HG03139 (cell line): ENCODE results near the gene CTAG1A.
A peak's percentile ranks its signal among the peaks of the same experiment; 100 is the strongest.
"Not testable (repeated sequence)": the region's sequence is repeated elsewhere in the genome, so short reads cannot be mapped to it uniquely, and the experiment has no call there.

Experiments
- ATAC-seq: cut with Tn5 transposase; IDR thresholded peaks from one replicate; pipeline ENCODE4 v1.9.1; 2021; ENCODE audit not compliant: unreplicated experiment

CTAG1A gene

DNA sequence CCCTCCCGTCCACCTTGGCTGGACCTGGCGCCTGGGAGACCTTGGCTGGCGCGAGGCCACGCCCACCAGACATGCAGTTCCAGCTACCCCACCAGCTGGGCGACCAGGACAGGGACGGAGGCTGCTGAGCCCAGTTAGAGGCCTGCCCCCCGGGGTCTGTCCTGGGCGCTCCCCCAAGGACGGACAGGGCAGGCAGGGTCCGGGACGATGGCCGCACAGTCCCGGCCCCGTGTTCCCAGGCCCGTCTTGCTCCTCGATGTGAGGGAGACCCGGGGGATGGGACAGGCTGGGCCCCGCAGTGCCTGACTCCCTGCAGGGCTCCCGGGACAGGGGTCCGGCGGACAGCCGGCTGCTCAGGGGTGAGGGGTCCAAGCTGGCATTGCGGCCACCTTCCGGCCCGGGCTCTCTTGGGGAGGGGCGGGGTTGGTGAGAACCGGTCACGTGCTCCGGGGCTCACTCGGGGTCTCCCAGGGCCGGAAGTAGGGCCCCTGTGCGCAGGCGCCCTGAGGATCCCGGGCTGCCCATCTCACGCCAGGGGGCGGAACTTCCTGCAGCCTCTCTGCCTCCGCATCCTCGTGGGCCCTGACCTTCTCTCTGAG, at the start of gene CTAG1A:
TSS of gene CTAG1A (plus strand) at position 549 of the 599 bp plus-strand sequence. CDS start 74 bp downstream, outside the sequence.
- ATAC-seq, result not testable (repeated sequence)

DNA sequence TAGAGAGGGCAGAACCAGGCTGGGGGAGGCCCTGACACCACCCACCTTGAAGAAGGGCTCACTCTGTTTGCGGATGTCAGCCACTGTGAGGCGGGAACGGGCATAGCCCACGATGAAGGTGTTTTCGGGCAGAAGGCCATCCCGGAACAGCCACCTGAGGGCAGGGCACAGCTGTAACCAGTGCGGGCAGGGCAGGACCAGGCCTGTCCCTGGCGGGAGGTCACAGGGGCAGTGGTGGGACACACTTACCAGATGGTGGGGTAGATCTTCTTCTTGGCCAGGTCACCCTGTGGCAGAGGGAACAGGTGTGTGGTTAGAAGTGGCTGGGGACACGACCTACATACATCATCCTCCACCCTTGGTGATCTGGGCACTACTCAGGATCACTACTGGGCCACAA, 49.0 kb upstream of the CTAG1A start:
- no peak for ATAC-seq

DNA sequence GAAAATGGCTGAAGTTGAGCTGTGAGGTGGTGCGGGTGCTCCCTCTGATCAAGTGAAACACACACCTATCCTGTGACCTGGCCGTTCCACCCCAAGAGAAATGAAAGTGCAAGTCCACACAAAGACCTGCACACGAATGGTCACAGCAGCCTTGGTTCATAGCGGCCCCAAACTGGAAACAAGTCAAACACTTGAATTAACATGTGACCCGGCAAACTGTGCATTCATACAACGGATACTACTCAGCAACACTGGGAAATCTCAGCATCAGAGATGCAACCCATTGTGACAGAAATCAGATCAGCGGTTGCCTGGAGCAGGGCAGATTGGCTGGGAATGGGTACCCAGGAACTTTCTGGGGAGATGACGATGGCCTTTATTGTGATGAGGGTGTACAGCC, 45.9 kb upstream of the CTAG1A start:
- ATAC-seq, result no peak

DNA sequence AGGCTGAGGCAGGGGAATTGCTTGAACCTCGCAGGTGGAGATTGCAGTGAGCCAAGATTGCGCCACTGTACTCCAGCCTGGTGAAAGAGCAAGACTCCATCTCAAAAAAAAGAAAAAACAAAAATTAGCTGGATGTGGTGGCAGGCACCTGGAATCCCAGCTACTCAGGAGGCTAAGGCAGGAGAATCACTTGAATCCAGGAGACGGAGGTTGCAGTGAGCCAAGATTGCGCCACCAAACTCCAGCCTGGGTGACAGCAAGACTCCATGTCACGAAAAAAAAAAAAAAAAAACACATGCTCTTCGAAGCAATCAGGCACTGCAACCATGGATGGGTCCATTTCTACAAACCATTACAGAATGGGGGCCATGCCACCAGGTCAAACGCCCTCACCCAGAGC, 44.6 kb upstream of the CTAG1A start:
- ATAC-seq, result not testable (repeated sequence)

DNA sequence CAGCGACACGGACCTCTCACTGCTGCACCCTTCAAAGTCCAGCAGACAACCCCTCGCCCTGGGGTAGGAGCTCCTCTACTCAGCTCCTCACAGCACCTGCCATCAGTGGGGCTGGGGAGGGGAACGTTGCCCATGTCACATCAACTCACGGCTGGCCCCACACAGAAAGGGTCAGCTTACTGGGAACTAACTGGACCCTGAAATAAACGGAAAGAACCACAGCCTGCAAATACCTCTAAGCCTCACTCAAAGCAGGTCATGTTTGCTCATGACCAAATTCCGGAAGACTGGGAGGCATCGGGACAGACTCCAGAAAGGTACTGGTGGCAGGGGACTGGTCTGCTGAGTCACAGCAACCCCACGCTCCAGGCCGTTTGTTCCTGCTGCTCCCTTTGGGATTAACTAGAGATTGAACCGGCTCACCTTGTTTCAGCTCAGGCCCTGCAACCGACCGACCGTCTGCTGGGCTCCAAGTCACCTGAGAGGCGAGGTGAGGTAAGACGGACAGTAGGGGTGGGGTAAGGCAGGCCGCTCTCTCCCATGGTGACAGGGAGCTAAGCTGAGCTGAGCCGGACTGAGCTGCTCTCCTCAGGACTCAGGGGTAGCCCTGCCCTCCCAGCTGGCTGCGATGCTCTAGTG, 43.9 kb upstream of the CTAG1A start:
- ATAC-seq, result no peak

DNA sequence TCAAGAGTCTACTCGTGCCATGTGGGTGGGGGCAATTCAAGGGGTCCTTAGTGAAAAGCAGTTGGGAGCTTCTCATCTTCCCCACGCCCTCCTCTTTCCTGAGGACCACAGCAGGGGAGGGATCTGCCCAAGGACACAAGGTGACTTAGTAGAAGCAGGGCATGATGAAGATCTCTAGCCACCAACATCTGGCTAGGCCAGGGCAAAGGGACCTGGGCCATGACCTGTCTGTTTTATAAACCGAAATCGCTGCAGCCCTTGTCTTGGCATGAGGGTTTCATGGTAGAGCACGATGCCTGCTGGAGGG, 43.4 kb upstream of the CTAG1A start:
- no peak for ATAC-seq

DNA sequence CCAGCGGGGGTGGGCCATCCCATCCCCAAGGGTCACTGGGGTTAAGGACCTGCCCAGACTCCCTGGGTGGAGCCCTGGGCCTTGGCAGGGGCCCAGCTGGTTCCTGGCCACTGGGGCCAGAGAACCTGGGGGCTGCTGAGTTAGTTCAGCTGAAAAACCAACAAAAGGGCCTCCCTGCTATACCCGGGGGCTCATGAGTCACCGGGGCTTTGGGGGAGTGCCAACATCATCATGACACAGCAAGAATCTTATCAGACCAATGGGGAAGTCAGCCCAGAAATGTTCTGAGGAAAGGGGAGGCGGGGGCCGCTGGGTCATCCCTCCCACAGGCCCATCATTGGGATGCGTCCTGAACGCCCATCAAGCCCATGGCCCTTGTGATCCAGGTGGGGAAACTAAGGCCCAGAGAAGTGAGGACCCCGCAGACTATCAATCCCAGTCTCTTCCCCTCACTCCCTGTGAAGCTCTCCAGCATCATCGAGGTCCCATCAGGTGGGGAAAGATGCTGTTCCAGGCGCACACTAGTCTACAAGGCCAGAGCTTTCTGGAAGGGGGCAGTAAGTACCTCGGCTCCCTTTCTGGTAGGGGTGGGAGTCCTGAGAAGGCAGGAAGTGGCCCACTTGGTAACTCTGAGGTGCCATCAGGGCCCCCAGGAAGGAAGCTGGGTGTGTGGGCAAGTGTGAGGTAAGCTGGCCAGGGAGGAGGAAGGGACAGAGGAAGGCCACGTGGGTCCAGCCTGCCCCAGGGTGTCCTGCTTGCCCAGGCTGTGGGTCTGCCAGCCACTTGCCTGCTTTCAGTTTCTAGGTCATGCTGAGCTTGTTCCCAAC, 42.8 kb upstream of the CTAG1A start:
- no peak for ATAC-seq

DNA sequence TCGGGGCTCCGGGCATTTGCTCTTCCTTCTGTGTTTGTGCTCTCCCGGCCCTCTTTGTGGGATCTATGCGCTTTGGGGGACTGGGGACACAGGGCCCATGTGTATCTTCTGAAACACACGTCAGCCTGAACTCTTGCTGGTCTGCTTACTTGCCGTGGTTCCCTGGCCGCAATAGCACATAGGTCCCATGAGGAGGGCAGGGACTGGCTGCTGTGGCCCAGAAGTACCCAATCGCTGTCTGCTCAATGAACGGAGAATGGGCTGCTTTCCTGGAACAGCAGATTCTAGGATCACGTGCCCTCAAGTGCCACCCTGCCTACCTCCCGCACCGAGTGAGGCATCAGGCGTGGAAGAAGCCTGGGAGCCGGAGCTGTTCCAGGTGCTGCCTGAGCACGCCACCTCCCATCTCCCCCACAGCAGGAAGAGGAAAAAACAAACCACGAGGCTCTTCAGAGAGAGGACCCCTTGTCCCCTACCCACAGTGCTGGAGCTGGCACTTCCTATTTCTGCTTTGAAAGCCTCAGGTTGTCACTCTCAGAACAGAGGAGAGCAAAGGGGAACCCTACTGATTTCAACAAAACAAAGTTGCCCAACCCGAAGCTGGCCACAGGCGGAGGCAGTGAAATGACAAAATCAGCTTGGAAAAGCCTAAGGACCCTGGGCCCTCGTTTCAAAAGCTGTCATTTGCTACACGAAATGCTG, 42.1 kb upstream of the CTAG1A start:
- no peak for ATAC-seq

DNA sequence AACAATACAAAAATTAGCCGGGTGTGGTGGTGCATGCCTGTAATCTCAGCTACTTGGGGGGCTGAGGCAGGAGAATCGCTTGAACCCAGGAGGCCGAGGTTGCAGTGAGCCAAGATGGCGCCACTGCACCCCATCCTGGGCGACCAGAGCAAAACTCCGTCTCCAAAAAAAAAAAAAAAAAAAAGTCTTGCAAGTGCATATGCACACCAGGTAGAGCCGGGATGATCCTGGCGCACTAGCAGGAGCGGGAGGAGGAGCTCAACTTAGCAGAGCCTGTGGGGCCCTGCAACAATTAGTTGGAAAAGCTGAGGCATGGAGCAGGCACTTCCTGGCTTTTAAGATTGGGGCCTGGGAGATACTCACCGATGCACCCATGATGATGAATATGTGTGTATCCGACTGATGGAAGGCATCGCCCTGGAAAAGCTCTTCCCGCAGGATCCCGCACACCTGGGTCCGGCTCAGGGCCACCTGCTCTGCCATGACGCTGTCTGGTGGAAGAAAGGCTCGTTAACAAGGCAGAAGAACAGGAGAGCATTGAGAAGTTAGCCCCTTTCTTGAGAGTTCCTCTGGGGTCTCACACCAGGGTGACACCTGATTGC, 39.2 kb upstream of the CTAG1A start:
- no peak for ATAC-seq

DNA sequence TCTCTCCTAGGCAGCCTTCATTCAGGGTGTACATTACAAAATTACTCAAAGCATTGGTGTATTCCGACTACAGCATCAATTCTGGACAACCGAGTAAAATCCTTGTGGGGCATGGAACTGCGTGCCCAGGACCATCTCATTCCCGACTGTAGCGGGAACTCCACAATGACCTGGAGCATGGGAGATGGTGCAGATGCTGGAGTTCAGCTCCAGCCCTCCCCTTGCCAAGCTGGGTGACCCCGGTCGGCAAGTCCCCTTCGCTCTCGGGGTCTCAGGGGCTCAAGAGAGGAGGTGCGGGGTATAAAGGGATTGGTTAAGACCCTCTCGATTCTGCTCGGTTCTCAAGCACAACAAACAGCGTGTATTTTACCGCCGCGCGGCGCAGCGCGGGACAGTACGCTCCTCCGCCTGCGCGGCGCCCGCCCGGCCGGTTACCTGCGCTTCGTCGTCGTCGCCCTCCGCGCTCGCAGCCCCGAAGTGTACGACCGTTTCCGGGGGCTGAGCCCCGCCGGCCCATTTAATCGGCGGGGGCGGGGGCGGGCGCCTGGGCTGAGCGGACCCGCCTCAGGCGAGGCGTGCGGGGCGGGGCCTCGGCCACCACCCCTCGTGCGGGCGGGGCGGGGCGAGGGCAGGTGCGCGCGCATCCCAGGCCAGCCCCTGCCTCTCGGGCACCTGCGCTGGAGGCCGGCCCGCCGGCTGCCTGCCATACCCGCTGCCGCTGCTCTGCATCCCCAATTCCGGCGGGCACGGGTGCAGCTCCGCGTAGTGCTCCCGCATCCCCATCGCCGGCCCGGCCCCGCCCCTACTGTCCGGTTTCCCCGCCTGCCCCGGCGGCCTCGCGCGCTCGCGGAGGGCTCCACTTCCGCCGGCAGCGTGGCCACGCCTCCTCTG, 38.3 kb upstream of the CTAG1A start, which contains the start of gene G6PD:
TSS of gene G6PD (minus strand) at position 493 of the 891 bp plus-strand sequence. CDS start 691 bp downstream, outside the sequence.
- peak; percentile 35 for ATAC-seq

DNA sequence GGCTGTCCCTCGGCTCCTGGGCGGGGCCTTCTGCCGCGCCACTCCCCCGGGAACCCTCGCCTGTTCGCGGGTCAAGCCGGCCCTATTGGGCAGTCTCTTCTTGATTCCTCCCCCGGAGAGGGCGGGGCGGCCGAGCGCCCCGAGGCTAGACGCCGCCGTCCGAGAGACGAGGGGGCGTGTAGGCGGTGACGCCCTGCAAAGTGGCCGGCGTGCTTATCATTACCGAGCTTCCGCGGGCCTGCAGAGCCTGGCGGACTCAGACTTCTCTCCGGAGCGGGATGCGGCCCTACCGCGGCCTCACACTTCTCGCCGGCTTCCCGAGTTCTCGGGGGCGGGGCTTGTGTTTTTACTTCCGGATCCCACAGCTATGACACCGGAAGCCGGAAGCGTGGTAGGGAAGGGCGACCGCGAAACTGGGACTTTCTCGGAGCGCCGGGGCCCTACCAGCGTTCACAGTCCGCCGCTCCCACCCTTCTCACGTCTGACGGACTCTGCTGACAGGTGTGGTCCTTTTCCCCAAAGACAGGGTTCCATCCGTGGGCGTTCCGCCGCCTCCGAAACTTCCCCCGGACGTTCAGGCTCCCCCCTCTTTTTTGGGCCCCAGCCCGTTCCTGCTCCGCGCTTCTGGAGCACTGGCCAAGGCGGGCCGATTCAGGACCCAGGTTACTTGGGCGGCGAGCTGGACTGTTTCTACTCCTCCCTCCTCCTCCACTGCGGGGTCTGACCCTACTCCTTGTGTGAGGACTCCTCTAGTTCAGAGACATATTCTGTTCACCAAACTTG, 37.5 kb upstream of the CTAG1A start, which contains the start of gene IKBKG:
TSS of gene IKBKG (plus strand) at position 376 of the 783 bp plus-strand sequence. CDS start 4,383 bp downstream, outside the sequence.
- ATAC-seq, result peak; percentile 68

DNA sequence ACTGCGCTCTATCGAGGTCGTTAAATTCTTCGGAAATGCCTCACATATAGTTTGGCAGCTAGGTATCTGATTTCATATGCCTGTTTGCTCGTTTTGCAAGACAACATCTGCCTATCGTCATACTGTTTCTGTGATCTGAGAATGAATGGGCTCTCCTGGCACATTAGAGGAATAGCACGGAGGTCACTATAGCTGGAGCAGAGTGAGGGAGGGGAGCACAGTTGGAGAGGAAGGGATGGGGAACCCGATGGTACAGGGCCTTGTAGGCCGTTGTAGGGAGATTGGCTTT, 37.0 kb upstream of the CTAG1A start:
- ATAC-seq, result no peak

DNA sequence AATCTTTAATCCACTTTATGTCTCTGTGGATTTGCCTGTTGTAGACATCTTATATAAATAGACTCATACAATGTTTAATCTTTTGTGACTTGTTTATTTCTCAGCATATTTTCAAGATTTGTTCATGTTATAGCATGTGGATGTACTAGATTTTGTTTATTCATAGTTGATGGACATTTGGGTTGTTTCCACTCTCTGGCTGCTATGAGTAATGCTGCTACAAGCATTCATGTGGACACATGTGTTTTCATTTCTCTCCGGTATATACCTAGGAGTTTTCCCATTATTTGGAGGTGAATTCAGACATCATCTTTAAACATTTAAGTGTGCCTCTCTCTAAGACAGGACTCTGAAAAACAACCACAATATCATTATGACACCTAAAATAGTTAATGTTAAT, 35.2 kb upstream of the CTAG1A start:
- ATAC-seq, result no peak

DNA sequence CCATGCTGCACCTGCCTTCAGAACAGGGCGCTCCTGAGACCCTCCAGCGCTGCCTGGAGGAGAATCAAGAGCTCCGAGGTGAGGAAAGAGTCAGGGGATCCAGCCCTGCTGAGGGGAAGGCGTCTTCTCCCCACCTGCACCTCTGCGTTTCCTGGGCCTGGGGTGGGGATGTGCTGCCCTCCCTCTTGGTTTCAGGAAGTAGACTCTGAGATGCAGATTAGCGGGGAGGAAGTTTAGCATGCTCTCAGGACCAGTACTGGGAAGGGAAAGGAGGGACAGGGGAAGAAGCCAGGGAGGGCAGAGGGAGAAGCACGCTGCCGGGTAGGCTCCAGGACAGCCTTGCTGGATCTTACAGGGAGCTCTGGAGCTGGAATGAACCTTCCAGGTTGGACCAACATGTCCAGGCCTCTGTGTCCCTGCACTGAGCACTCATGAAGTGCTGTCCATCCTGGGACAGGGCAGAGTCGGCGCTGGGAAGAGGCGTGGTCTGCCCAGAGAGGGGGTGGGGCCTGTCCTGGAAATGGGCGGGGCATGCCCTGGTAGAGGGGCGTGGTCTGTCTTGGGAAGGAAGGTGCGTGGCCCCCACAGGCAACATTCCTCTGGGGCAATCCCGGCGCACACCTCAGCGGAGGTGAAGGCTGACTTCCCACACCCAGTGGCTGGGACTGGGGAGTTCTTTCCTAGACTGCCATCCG, 32.7 kb upstream of the CTAG1A start:
- ATAC-seq, result not testable (repeated sequence)

DNA sequence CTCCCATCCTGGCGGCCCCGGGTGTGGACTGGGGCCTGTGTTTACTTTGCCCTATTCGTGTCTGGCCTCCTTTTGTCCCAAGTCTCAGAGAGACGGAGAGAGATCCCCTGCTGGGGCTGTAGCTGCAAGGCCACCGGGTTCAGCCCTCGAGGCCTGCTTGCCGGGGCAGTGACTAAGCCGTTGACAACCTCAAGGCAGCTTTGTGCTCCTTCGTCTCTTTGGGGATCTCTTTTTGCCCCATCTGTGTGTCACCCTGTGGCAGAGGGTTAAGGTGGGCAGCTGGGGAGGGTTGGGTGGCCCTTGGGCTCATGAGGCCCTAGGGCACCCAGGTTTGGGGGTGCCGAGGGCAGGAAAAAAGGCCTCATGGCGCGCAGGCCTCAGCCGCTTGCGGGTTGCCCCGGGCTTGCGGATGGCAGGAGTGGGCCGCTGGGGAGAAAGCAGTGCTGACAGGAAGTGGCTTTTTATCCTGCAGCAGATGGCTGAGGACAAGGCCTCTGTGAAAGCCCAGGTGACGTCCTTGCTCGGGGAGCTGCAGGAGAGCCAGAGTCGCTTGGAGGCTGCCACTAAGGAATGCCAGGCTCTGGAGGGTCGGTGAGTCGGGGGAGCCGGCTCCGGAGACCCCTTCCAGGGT, 26.8 kb upstream of the CTAG1A start:
- ATAC-seq, result not testable (repeated sequence)

DNA sequence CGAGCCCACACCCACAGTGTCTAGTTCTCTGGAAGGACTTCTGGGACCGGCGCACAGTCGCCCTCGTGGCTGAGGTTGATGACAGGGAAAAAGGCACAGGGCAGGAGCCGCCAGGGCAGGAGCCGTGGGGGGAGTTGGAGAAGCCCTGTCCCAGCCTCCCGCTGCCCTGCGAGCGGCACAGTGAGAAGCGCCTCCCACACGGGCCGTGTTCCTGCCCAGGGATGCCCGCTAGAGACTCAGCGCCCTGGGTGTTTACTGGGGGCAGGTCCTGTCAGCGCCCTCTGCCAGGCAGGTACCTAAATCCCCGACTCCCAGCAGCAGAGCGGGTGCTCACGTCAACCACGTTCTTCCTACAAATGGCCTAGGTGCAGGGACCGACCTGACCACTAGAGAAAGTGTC, 26.0 kb upstream of the CTAG1A start:
- not testable (repeated sequence) for ATAC-seq

DNA sequence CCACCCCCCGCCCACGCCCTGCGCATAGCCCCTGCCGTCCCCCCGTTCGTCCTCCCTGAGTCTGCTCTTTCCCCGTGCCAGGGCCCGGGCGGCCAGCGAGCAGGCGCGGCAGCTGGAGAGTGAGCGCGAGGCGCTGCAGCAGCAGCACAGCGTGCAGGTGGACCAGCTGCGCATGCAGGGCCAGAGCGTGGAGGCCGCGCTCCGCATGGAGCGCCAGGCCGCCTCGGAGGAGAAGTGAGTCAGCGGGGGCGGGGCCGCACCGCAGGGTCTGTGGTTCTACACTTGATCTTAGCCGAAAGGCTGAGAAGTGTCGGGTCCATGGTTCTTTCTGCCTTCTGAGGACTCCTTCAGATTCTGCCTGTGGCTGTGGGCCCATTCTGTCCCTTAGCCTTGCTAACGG, 24.6 kb upstream of the CTAG1A start:
- not testable (repeated sequence) for ATAC-seq

DNA sequence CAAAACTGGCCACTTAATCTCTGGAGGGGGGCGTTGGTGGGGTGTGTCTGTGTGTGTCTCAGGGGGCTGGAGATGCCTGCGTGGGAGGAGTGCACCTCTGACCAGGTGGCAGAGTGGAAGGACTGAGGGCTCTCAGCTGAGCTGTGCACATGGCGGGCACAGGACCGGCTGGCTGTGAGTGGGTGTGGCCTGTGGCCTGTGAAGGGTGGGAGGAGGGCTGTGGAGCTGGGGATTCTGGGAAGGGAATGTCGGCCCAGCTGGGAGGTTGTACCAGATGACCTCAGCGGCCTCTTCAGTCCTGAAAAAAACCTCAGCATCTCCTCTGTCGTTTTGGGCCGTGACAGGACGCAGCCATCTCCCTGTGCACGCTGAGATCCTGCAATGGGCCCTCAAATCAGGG, 22.6 kb upstream of the CTAG1A start:
- not testable (repeated sequence) for ATAC-seq
